ENCODE measurements around the gene DFFB.

DFFB gene

GRCh38 chr1:3910857-3911845, 53.9 kb downstream of the DFFB start:
- TF ChIP-seq GATA2 (IDR thresholded peaks at IDR 0.05; ENCODE audit: low read depth, low read length) (no peak), GATA3 (IDR thresholded peaks at IDR 0.05; ENCODE audit: low read depth, low read length) (no peak)

GRCh38 chr1:3911981-3912808, 54.9 kb downstream of the DFFB start:
- TF ChIP-seq GATA2 (IDR thresholded peaks at IDR 0.05; ENCODE audit: low read depth, low read length) (no peak), GATA3 (IDR thresholded peaks at IDR 0.05; ENCODE audit: low read depth, low read length) (no peak)

- no peak for TF ChIP-seq GATA3 (IDR thresholded peaks at IDR 0.05; ENCODE audit: low read depth, low read length)
- TF ChIP-seq GATA2 (IDR thresholded peaks at IDR 0.05; ENCODE audit: low read depth, low read length): no peak
Observed at GRCh38 chr1:3912809-3913685, 55.8 kb downstream of the DFFB start.

GRCh38 chr1:3914331-3914851, 57.1 kb downstream of the DFFB start:
- TF ChIP-seq GATA3 (IDR thresholded peaks at IDR 0.05; ENCODE audit: low read depth, low read length) (no peak), GATA2 (IDR thresholded peaks at IDR 0.05; ENCODE audit: low read depth, low read length) (no peak)

- TF ChIP-seq GATA2 (IDR thresholded peaks at IDR 0.05; ENCODE audit: low read depth, low read length): no peak
- TF ChIP-seq GATA3 (IDR thresholded peaks at IDR 0.05; ENCODE audit: low read depth, low read length): no peak
Observed at GRCh38 chr1:3914911-3915310, 57.6 kb downstream of the DFFB start.

- no peak for TF ChIP-seq GATA2 (IDR thresholded peaks at IDR 0.05; ENCODE audit: low read depth, low read length)
- no peak for TF ChIP-seq GATA3 (IDR thresholded peaks at IDR 0.05; ENCODE audit: low read depth, low read length)
Observed at GRCh38 chr1:3915551-3916121, 58.4 kb downstream of the DFFB start.

GRCh38 chr1:3917761-3918160, 60.5 kb downstream of the DFFB start:
- TF ChIP-seq GATA2 (IDR thresholded peaks at IDR 0.05; ENCODE audit: low read depth, low read length) (no peak), GATA3 (IDR thresholded peaks at IDR 0.05; ENCODE audit: low read depth, low read length) (no peak)

- TF ChIP-seq GATA3 (IDR thresholded peaks at IDR 0.05; ENCODE audit: low read depth, low read length): no peak
- TF ChIP-seq GATA2 (IDR thresholded peaks at IDR 0.05; ENCODE audit: low read depth, low read length): no peak
Observed at GRCh38 chr1:3918966-3919611, 61.8 kb downstream of the DFFB start.

GRCh38 chr1:3919706-3920105, 62.4 kb downstream of the DFFB start:
- no peak for TF ChIP-seq GATA3 (IDR thresholded peaks at IDR 0.05; ENCODE audit: low read depth, low read length)
- TF ChIP-seq GATA2 (IDR thresholded peaks at IDR 0.05; ENCODE audit: low read depth, low read length): no peak

- TF ChIP-seq GATA3 (IDR thresholded peaks at IDR 0.05; ENCODE audit: low read depth, low read length) (no peak), GATA2 (IDR thresholded peaks at IDR 0.05; ENCODE audit: low read depth, low read length) (no peak)
Observed at GRCh38 chr1:3921765-3922164, 64.5 kb downstream of the DFFB start.

GRCh38 chr1:3922201-3922725, 65.0 kb downstream of the DFFB start:
- no peak for TF ChIP-seq GATA3 (IDR thresholded peaks at IDR 0.05; ENCODE audit: low read depth, low read length)
- no peak for TF ChIP-seq GATA2 (IDR thresholded peaks at IDR 0.05; ENCODE audit: low read depth, low read length)

- TF ChIP-seq GATA2 (IDR thresholded peaks at IDR 0.05; ENCODE audit: low read depth, low read length) (no peak), GATA3 (IDR thresholded peaks at IDR 0.05; ENCODE audit: low read depth, low read length) (no peak)
Observed at GRCh38 chr1:3922851-3923250, 65.6 kb downstream of the DFFB start.
